NCI-H82 treated with DMSO at 0.1 percent for 48 hours (cell line): ENCODE results near the gene TMEM258.
A peak's percentile ranks its signal among the peaks of the same experiment; 100 is the strongest.

Source experiments
- DNase-seq: peaks from one replicate; lab custom pipeline; 2025; ENCODE audit not compliant: unreplicated experiment; lab: John Stamatoyannopoulos, UW

Gene TMEM258

GRCh38 chr11:61826930-61827570, 34.7 kb upstream of the TMEM258 start:
- DNase-seq: no peak

GRCh38 chr11:61820174-61820573, 27.8 kb upstream of the TMEM258 start:
- DNase-seq: peak; percentile 17

- no peak for DNase-seq
These were observed 25.2 kb upstream of the TMEM258 start for GRCh38 chr11:61817471-61818202.

- DNase-seq: peak; percentile 88
These were observed 24.5 kb upstream of the TMEM258 start, which contains the start of gene FADS1 for GRCh38 chr11:61816736-61817455. Gene FADS1, minus strand, starts transcription at chr11:61817003. Its CDS starts 74 bp downstream, at chr11:61816929.

- DNase-seq: no peak
These were observed 23.7 kb upstream of the TMEM258 start for GRCh38 chr11:61815790-61816735.

- peak; percentile 73 for DNase-seq
These were observed 22.8 kb upstream of the TMEM258 start for GRCh38 chr11:61814958-61815789.

- DNase-seq: no peak
These were observed 22.0 kb upstream of the TMEM258 start for GRCh38 chr11:61814247-61814957.

GRCh38 chr11:61812736-61813411, 20.5 kb upstream of the TMEM258 start:
- no peak for DNase-seq

GRCh38 chr11:61811831-61812230, 19.4 kb upstream of the TMEM258 start:
- no peak for DNase-seq

GRCh38 chr11:61810671-61811175, 18.3 kb upstream of the TMEM258 start:
- no peak for DNase-seq

GRCh38 chr11:61806785-61807184, 14.4 kb upstream of the TMEM258 start:
- DNase-seq: no peak

GRCh38 chr11:61805146-61805545, 12.7 kb upstream of the TMEM258 start:
- no peak for DNase-seq

- DNase-seq: no peak
These were observed 11.7 kb upstream of the TMEM258 start for GRCh38 chr11:61803889-61804647.

GRCh38 chr11:61802605-61803004, 10.2 kb upstream of the TMEM258 start:
- DNase-seq: no peak

- DNase-seq: no peak
These were observed 8.2 kb upstream of the TMEM258 start for GRCh38 chr11:61800331-61801281.

- DNase-seq: no peak
These were observed 7.4 kb upstream of the TMEM258 start for GRCh38 chr11:61799665-61800284.
